ENCODE data around the gene NUDCD3.
A peak's percentile ranks its signal among the peaks of the same experiment; 100 is the strongest.

NUDCD3 gene

DNA sequence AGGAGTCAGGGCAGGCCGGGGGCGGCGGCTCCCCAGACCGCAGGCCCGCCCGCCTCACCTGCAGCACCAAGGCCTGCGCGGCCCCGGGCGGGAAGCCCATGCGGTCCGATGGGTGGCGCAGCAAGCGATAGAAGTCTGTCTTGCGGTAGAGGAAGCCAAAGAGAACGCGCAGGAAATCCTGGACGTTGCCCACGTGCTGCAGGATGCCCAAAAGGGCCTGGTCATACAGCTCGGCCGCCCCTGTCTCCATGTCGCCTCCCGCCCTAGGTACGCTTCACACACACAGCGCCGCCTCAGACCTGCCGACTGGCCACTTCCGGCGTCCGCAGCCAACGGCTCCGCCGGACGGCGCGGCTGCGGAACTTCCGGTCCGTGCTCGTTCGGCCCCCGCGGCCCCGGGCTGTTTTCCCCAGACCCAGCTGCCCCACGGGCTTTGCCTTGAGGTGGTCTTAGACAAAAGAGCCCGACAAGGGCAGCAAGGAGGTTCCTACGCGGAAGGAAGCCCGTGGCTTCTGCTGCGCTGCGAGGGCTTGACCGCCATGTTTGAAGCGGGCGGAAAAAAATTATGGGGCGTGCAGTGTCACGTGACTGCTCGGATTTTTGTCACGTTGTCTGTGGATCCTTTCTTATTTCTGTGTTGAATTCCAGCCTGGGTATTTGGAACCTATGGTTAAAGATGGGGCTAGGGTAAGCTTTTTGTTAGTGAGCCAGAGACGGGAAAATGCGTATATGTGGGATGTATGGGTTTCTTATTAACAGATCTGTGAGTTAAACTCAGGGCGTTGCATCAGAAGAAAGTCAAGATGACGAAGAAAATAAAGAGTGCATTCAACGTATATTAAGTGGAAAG is at the start of gene NUDCD3:
TSS of gene NUDCD3 (minus strand) at position 308 of the 850 bp plus-strand sequence. CDS start at position 250, 58 bp downstream.
- DNase-seq (ENCODE audit: low read depth in 2 of 2): peak; percentile 64 to 69

DNA sequence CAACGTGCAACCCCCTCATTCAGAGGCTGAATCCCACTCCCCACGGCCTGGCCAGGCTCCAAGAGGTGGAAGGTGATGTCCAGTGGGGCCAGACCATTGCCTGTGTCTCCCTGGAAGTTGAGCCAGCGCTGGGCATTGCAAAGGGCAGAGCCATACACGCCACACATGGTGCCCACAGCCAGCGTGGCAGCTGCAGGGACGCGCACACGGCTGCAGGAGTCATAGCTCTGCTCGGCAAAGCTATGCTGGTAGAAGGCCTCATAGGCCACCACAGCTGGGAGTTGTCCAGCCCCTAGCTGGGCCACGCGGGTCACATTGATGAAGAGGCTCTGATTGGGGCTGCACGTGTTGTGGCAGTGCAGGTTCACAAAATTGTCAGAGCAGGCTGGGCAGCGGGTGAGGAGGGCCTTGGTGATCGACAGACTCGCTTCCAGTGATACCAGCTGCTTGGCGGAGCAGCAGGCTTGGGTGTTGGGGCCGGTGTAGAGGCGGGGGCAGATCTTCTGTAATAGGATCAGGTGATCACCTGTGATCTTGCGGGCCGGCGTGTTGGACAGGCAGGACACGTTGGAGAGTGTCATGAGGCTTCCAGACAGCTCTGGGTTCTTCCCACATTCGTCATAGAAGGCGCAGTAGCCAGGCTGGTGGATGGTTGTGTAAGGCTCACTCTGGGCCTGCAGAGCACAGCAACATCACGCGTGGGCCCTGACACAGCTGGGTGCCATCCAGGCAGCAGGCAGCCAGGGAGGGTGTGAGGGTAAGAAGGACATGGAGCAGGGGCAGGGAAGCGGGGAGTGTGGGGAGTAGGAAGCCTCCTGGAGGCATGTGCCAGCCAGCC is 49.4 kb upstream of the NUDCD3 start:
- no peak for DNase-seq (ENCODE audit: low read depth in 2 of 2)

DNA sequence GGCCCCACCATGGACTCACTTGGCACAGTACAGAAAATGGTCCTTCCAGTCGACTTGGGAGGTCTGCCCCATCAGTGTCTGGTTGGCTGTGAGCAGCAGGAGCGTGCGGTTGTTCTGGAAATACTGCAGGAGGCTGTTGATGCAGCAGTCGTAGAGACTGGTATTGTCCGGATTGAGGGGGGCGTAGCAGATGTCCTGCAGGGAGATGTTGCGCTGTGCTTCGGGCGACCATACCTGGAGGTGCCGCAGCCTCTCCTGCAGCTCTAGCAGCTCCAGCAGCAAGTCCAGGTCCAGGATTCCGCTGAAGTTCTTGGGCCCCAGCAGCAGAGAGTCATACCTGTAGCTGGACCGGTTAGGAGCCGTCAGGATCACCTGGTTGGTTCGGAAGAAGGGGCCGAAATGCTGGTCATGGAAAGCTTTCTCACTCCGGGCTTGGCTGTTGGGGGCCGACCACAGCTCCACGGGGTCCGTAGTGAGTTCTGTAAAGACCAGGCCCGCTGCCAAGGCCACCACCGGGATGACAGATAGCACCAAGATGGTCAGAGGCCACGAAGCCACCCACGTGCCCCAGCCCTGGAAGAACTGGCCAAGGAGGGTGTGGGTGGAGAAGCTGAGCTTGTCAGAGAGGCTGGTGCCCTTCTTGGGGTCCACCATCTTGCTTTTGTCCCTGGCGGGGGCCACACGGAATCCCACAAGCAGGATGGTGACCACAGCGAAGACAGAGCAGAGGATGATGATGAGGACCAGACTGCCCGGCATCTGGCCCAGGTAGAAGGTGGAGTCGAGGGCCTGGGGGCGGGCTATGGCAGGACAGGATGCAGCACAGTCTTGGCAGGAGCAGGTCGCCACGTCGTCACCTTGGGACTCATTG is 48.6 kb upstream of the NUDCD3 start:
- DNase-seq (ENCODE audit: low read depth in 2 of 2): no peak

DNA sequence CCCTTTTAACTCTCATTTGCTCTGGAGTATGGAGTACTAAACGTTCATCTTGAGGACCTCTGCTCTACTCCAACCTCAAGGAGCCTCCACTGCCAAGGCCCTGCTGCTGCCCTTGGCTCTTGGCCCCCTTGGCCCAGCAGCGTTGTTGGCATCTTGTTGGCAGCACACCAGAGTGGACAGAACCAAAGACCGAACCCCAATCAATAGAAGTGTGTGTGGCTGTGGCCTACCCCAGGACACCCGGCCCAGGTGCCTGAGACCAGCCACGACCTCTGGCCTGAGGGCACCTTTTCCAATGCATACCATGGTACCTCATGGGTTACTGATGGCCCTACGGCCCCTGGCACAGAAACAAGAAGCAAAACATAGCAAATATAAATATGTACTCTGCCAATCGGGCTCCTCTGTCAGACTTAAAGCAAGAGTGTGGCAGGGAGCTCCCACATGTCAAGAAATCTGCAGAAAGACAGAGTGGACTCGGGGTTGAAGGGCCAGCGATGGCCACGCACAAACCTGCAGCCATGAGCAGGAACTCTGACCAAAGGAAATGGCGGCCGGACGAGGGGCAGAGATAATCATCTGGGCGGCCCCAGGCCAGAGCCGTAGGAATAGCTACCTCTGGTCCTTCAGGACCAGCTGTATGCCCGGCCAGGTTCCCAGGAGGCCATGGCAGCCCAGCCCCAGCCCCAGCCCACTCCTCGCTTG is 47.8 kb upstream of the NUDCD3 start:
- DNase-seq (ENCODE audit: low read depth in 2 of 2): no peak

DNA sequence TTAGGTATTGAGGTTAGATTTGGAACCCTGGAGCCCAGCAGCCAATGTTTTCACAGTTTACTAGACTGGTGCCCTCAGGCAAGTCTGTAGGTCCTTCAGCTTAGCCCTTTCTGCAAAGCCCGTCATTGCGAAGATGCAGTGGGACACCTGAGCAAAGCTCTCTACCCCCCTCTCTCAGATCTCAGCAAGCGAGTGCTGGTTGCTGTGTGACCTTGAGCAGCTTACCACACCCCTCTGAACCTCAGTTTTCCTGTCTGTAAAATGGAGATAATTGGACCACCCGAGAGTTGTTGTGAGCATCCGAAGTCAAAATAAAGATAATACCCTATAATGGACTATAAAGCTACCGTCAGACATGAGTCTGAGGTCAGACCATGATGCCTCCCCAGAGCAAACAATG is 47.0 kb upstream of the NUDCD3 start:
- no peak for DNase-seq (ENCODE audit: low read depth in 2 of 2)

DNA sequence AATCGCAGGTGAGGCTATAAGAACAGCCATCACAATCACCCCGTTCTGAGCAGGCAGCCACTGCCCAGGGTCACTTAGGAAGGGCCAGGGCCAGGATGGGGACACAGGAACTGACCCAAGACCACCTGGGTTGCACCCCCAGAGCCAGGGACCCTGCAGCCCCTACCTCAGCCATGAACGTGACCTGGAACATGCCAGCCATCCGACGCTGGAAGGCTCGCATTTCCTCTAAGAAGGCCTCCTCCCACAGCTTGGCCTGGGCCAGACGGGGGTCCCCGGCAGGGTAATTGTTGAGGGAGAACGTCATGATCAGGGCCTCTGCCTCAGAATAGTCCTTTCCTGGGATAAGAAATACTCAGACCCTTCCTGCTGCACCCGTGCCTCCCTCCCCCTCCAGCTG is 45.6 kb upstream of the NUDCD3 start:
- DNase-seq (ENCODE audit: low read depth in 2 of 2): no peak

DNA sequence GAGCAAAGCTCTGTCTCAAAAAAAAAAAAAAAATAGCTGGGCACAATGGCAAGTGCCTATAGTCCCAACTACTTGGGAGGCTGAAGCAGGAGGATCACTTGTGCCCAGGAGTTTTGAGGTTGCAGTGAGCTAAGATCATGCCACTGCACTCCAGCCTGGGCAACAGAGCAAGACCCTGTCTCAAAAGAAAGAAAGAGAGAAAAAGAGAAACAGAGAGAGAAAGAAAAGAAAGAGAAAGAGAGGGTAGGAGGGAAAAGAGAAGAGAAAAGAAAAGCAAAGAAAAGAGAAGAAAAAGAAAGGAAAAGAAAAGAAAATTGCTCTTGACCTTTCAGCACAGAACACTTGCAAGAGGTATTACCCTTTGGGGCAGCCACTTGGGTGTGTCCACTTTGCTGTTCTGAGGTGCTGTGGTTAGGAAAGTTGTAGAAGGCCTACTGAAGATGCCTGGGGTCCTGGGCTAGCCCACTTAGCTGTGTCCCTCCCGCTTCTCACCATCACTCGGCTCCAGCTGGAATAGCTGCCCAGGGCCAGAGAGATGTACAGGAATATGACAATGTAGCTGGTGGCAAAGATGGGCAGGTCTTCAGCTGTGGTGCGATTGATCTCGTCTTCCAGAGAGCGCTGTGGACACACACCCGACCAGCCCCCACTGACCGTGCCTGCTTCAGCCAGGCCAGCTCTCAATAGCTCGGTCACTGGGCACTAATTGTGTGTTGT is 45.0 kb upstream of the NUDCD3 start:
- DNase-seq (ENCODE audit: low read depth in 2 of 2): no peak

DNA sequence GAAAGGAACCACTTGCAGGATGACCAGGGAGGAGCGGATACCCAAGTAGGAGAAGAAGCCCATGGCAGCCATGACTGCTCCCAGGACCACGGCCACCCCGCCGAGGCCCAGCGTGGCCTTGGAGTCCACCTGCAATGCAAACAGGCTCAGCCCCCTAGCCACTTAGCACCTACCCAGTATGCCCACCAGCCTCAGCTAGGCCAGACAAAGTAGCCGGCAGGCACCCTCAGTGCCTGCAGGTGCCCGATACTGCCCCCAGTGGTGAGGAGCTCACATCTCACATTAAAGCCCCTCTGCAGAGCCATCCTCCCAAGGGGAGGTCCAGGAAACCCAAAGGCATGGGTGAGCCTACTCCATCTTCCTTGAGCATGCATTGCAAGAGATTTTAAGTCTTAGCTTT is 44.0 kb upstream of the NUDCD3 start:
- no peak for DNase-seq (ENCODE audit: low read depth in 2 of 2)

DNA sequence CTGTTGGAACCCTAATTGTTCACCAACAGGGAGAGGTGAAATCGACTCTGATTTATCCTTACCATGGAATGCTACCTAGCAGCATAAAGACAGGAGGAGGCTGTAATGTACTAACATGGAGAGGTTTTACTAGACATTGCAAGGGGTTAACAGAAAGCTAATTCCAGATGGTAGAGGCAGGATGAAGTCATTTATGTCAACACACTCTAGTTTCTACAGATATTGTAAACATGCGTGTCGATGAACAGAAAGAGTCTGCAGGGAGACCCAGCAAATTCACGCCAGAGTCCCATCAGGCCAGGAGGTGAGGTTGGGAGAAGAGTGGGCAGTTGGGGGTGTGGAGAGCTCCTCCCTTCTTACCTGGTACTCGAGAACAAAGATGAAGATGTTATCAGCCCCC is 43.6 kb upstream of the NUDCD3 start:
- no peak for DNase-seq (ENCODE audit: low read depth in 2 of 2)

DNA sequence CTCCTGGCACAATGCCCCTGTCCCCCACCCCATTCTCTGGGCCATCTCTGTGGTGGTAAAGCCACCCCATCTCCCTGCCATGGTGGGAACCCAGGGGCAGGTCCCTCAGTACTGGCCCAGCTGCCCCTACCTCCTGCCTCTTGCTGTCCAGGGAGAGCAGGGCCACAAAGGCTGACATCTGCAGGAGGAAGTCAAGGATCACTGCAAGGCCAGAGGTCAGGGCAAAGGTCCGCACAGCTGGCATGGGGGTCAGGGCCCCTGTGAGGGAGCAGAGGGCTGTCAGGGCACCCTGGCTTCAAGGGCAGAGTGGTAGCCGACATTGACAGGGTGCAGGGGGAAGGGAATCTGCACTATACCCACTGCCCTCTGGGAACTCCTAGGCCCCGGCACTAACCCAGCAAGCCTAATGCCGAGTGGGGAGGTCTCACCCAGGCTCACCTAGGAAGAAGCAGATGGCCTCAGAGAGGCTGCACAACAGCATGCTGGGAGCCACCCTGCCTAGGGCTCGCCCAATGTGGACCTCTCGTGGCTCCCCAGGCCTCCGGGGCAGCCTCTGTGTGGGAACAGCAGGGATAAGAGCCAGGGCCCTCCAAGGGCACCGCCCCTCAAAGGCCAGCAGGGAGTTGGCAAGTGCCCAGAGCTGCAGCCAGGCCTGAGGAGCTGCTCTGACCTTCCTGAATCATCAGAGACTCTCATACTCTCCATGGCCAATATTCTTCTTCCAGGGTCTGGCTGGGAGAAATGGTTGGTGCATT is 43.0 kb upstream of the NUDCD3 start:
- DNase-seq (ENCODE audit: low read depth in 2 of 2): no peak

DNA sequence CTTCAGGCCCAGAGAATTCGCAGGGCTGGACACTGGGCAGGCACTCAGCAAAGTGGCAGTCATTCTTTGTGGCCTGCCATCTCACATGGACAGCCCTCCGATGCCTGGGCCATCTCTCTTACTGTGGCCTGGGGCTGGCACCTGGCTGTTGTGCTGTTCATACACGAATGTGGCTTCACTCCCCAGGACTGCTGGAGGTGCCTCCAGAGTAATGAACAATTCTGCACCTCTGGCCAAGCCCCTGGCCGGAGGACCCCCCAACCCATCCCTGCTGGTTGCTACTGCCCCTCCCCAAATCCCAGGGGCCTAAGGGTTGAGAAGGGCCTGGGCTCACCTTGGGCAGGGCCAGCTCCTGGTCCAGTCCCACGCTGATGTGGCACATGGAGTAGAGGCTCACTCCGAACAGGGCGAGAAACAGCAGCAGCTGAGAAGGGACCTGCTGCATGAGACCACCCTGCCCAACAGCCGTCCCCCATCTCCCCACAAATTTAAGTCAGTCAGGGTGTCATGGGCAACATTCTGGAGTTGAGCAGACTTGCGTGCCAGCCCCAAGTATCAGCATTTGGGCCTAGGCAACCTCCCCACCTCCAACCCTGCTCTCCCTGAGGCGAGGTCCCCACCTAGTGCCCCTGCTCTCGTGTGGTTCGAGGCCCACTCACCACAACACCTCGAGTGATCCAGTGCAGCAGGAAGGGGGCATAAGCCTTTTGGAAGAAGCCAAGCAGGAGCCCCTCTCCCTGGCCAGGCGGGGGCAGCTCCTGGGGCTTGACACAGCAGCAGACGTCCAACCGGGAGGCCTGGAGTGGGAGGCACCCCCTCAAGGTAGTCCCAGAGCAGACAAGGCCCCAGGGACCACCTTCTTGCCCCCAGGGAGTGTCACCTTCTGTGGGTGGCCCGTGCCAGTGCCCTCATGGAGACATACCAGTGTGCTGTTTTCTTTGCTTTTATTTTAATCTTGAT is 41.2 kb upstream of the NUDCD3 start:
- no peak for DNase-seq (ENCODE audit: low read depth in 2 of 2)

DNA sequence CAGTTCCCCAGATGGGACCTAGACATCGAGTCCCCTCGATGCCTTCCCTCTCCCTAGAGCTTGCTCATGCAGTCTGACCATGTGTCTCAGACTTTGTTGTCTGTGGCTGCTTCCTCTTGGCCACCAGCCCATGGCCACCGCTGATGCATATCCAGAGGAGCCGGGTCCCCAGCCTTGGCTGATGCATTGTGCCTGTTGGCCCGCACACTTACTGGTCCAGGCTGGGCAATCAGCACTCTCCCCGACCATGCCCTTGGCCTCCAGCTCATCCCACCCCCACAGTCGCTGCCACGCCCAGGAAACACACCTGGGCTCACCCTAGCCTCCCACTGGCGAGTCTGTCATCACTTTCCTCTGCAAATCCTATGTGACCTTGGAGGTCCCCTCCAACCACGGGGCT is 40.5 kb upstream of the NUDCD3 start:
- no peak for DNase-seq (ENCODE audit: low read depth in 2 of 2)

DNA sequence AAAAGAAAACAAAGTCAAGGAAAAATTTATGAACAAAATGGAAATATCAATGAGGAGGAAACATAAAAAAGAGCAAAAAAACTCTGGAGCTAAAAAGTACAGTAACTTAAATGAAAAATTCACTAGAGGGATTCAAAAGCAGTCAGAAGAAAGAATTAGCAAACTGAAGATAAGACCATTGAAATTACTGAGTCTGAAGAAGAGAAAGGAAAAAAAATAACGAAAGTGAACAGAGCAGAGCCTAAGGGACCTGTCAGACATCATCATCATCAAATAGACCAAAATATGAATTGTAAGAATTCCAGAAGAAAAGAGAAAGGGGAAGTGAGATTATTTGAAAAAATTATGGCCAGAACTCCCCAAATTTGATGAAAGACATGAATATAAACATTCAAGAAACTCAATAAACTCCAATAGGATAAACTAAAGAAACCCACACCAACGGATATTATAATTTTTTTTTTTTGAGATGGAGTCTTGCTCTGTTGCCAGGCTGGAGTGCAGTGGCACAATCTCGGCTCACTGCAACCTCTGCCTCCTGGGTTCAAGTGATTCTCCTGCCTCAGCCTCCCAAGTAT is 34.4 kb upstream of the NUDCD3 start:
- DNase-seq (ENCODE audit: low read depth in 2 of 2): no peak

DNA sequence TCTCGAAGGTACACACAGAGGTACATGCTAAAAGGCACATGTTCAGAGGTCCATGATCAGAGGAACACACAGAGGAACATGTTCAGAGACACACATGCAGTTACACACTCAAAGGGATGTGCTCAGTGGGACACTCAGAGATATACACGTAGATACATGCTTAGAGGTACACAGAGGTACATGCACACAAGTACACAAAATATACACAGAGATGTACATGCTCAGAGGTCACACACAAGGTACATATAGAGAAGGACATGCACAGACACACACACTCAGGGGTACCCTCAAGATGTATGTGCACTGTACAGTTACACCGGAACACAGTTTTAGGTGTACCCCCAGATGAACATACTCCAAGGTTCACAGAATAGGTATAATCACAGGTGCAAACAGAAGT is 31.9 kb upstream of the NUDCD3 start:
- DNase-seq (ENCODE audit: low read depth in 2 of 2): no peak

DNA sequence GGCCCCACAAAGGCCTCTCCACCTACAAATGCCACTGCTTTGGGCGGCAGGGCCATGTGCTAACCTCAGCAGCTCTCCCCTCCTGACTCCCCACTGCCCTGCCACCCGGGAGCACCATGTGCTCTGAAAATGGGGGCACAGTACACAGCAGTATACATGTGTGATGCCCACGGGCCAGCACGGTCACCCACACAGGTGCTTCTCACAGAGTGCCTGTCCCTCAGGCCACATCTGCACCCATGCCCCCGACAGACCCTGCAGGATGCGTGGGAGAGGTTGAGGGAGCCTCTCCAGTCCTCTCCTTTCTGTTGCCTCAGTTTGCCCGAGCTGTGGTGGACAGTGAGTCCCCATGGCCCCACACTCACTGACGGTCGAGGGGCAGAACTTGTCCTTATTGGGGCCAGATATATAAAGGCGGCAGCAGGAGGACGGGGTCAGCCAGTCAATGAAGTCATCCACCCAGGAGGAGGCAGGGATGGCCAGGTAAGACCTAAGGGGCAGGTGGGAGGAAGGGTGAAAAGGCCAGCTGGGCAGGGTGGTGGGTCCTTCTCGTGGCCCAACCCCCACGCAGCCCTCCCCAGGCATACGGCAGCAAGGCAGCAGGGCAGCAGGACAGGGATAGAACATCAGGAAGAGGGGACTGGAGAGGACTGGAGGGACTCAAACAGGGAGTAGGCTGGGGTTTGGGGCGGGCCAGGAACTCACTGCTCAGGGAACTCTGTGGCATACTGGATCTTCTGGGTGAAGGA is 31.1 kb upstream of the NUDCD3 start:
- no peak for DNase-seq (ENCODE audit: low read depth in 2 of 2)

DNA sequence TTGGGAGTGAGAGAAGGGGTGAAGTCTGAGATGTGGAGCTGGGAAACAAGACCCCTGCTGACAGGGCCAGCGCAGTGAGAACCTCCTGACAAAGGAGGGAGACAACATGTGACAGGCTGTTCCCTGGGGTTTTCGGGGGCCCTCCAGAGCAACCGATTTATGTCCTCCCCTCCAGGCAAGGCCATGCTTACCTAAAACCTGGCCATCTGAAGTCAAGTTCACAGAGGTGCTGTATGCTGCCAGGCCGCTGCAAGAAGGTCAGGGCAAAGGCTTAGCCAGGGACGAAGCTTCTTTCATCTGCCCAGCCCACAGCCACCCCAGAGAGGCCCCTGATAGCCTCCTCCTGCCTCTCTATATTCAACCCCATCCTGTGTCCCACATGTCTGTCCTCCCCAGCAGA is 30.1 kb upstream of the NUDCD3 start:
- no peak for DNase-seq (ENCODE audit: low read depth in 2 of 2)

DNA sequence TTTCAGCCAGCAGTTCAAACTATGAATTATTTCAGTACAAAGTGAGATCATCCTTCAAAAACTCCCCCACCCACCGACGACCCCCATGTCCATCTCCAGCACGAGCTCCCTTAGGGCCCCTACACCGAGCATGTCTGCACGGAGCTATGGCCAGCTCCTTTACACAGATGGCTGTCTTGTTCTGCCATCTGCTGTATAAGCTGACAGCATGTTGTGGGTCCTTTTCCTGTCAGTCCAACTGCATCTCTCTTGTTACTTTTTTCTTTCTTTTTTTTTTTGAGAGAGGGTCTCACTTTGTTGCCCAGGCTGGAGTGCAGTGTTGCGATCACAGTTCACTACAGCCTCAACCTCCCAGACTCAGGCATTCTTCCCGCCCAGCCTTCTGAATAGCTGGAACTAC is 29.1 kb upstream of the NUDCD3 start:
- no peak for DNase-seq (ENCODE audit: low read depth in 2 of 2)

DNA sequence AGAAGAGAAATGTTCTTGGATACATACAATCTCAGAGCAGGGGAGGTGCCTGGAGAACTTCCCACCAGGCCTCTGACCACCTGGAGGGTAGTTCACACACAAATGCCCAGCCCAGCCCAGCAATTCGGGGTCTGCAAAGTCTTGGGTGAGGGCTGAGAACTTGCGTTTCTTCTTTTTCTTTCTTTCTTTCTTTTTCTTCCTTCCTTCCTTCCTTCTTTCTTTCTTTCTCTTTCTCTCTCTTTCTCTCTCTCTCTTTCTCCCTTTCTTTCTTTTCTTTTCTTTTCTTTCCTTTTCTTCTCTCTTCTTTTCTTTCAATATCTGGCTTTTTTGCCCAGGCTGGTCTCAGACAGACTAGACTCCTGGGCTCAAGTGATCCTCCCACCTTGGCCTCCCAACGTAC is 28.3 kb upstream of the NUDCD3 start:
- DNase-seq (ENCODE audit: low read depth in 2 of 2): no peak

Measured in fibroblast of skin of left quadriceps (primary cell).